K562 (cell line): ENCODE measurements around the gene SMG5. TPM values are rescaled to one million over a fixed set of nuclear protein-coding genes. Genes with fewer than 3 reads are reported as not detected.

Experiments
- CBX2 ChIP-seq: fragments of 200-600 bp; sonication (generic); IDR thresholded peaks from one replicate; pipeline ENCODE4 v1.6.1; 2012; ENCODE audit warnings: mild to moderate bottlenecking, low read length, inconsistent platforms; ENCODE audit not compliant: insufficient read depth, poor library complexity, severe bottlenecking
- CEBPG ChIP-seq, 3 experiments: fragments of 200-800 bp in 1 of 3; sonication (Bioruptor generic) in 1 of 3; sonication (generic) in 1 of 3; formaldehyde crosslinking in 1 of 3; IDR thresholded peaks in 2 of 3; conservative IDR thresholded peaks in 1 of 3; 2 replicates each; pipeline versions ENCODE4 v1.6.1 to v1.8.0; 2016 to 2022; ENCODE audit warnings: missing compliant biosample characterization in 2 of 3, missing genetic modification characterization in 2 of 3, mild to moderate bottlenecking in 1 of 3, missing genetic modification reagents in 1 of 3
- CHD1 ChIP-seq: fragments of 200-600 bp; sonication (generic); IDR thresholded peaks from one replicate; pipeline ENCODE4 v1.6.1; 2012; ENCODE audit warnings: mild to moderate bottlenecking, moderate library complexity, low read length, inconsistent platforms
- DACH1 ChIP-seq: fragments of 450-650 bp; IDR thresholded peaks from 2 replicates; pipeline ENCODE4 v1.6.1; 2018; ENCODE audit not compliant: partially characterized antibody
- DMBX1 ChIP-seq: fragments of 250-450 bp; sonication (Bioruptor Pico); IDR thresholded peaks from 2 replicates; pipeline ENCODE4 v1.8.0; 2022; ENCODE audit warnings: inconsistent platforms, mild to moderate bottlenecking, moderate library complexity, borderline replicate concordance
- EWSR1 ChIP-seq: fragments of 450-650 bp; IDR thresholded peaks from 2 replicates; pipeline ENCODE4 v1.6.1; 2018; ENCODE audit warnings: borderline replicate concordance, mild to moderate bottlenecking, low read depth, moderate library complexity; ENCODE audit not compliant: partially characterized antibody
- FOXP1 ChIP-seq: sonication (generic); formaldehyde crosslinking; IDR thresholded peaks from 2 replicates; pipeline ENCODE4 v1.8.0; 2022; ENCODE audit warnings: mild to moderate bottlenecking, missing genetic modification reagents
- LCOR ChIP-seq: sonication (generic); formaldehyde crosslinking; IDR thresholded peaks from 2 replicates; pipeline ENCODE4 v1.8.0; 2022; ENCODE audit warnings: mild to moderate bottlenecking, missing genetic modification reagents
- NFXL1 ChIP-seq: fragments of 450-650 bp; formaldehyde crosslinking; IDR thresholded peaks from 2 replicates; pipeline ENCODE4 v1.4.0; 2021; ENCODE audit warnings: mild to moderate bottlenecking
- PHTF2 ChIP-seq: fragments of 250-450 bp; sonication (Bioruptor Pico); IDR thresholded peaks from 2 replicates; pipeline ENCODE4 v1.5.0; 2021; ENCODE audit warnings: mild to moderate bottlenecking
- POLR3A ChIP-seq: IDR thresholded peaks from 2 replicates; pipeline ENCODE4 v1.6.1; 2011; ENCODE audit warnings: borderline replicate concordance, mild to moderate bottlenecking, moderate library complexity; ENCODE audit not compliant: insufficient read length, insufficient read depth; ENCODE audit errors: extremely low read depth
- RNF2 ChIP-seq: sonication (generic); IDR thresholded peaks from 2 replicates; pipeline ENCODE4 v1.6.1; 2016
- SMARCE1 ChIP-seq: fragments of 450-650 bp; IDR thresholded peaks from 2 replicates; pipeline ENCODE4 v1.7.1; 2016; ENCODE audit warnings: mild to moderate bottlenecking
- SNIP1 ChIP-seq: fragments of 450-650 bp; IDR thresholded peaks from 2 replicates; pipeline ENCODE4 v1.7.1; 2017; ENCODE audit warnings: low read depth, mild to moderate bottlenecking
- TAL1 ChIP-seq: fragments of 450-650 bp; IDR thresholded peaks from 2 replicates; pipeline ENCODE4 v1.6.1; 2016; ENCODE audit warnings: mild to moderate bottlenecking
- ZNF354B ChIP-seq: fragments of 250-450 bp; sonication (Bioruptor Pico); IDR thresholded peaks from 2 replicates; pipeline ENCODE4 v1.4.0; 2020
- ZNF707 ChIP-seq: fragments of 250-450 bp; sonication (Bioruptor Pico); conservative IDR thresholded peaks from 2 replicates; pipeline ENCODE4 v1.8.0; 2022; ENCODE audit warnings: inconsistent platforms, mild to moderate bottlenecking, moderate library complexity
- polyA plus RNA-seq, 8 experiments: library from polyadenylated mRNA; depleted of rRNA in 4 of 8; stranded (reverse) in 5 of 8; unstranded in 3 of 8; fragments of >200 nt; fragmentation: Nextera tagmentation in 2 of 8; fragmentation: Illumina TruSeq in 1 of 8; extraction: Ambion mirVana in 2 of 8; extraction: Trizol in 1 of 8; gene quantifications; 2 replicates each; pipeline versions ENCODE4 v1.2.1 to v1.2.3, GENCODE V29; 2011 to 2014; ENCODE audit warnings: inconsistent platforms in 1 of 8, missing spikeins in 1 of 8
- total RNA-seq, 7 experiments: library from RNA; depleted of rRNA in 6 of 7; stranded (reverse); fragments of >200 nt in 6 of 7; fragmentation: Illumina TruSeq in 2 of 7; extraction: Trizol in 2 of 7; gene quantifications; 2 replicates each; pipeline versions ENCODE4 v1.2.1 to v1.2.3, GENCODE V29; 2011 to 2021; ENCODE audit warnings: low replicate concordance in 1 of 7
- TF ChIP-seq, protein P1 (sequence below): fragments of 150-350 bp; conservative IDR thresholded peaks from 2 replicates; pipeline ENCODE4 v1.6.1; 2014; ENCODE audit warnings: low read length
- TF ChIP-seq, protein P2 (sequence below): fragments of 450-650 bp; IDR thresholded peaks from 2 replicates; pipeline ENCODE4 v1.6.1; 2017; ENCODE audit warnings: mild to moderate bottlenecking, moderate library complexity
- TF ChIP-seq, protein P3 (sequence below): sonication (generic); formaldehyde crosslinking; IDR thresholded peaks from 2 replicates; pipeline ENCODE4 v1.9.0; 2022; ENCODE audit warnings: mild to moderate bottlenecking, missing genetic modification reagents
- TF ChIP-seq, protein P4 (sequence below): fragments of 250-450 bp; sonication (Bioruptor Pico); IDR thresholded peaks from 2 replicates; pipeline ENCODE4 v1.8.0; 2022; ENCODE audit warnings: inconsistent platforms

Gene SMG5
- total and polyA plus RNA-seq, 9 of the 15 experiments (the other 6 are each of a cell fraction or from before 2014, with no cell fraction given) = 1.4 to 85.9 (median 53.0) TPM

DNA sequence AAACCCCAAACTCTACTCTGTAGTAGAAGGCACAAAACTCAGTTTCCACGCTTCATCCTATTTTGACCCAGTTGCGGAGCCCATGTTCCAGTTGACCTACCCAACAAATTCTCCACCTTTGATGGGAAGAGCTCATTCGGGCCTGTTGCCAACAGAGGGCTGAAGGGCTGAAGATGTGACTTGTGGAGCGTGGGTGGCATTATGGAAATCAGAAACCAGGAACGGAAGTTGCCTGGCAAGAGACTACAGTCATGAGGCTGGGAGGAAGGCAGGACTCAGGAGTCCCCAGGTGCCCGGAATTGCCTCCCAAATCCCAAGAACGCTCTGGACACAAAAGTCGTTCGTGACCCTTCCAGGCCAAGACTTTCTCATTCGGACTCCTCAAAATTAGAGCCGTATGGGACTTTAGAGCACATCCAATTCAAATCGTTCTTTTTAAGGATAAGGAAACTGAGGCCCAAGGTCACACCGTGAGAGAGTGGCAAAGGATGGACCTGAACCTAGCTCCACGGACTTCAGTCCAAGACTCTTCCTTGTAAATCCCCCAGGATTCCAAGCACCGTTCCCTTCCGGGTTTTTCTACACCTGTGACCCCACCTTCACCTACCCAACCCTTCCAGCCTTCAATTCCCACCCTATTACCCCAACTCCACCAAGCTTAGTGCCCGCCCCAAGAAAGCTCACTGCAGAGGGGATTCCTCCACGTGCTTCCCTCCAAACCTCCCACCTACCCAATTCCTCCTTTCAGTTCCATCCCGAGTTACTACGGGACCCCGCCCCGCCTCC lies 739 bp downstream of the SMG5 start (continued):
- TF ChIP-seq FOXP1 (no peak), NFXL1 (no peak), RNF2 (no peak), ZNF354B (CRISPR knock-in tag) (no peak), LCOR (CRISPR knock-in tag) (0 out of 2 replicates have a peak, but pooled peaks have one; percentile 14), TAL1 (no peak), DACH1 (no peak), POLR3A (no peak), PHTF2 (CRISPR knock-in tag) (no peak), SMARCE1 (0 out of 2 replicates have a peak, but pooled peaks have one; percentile 40), CEBPG (CRISPR knock-in tag; IDR thresholded peaks at IDR 0.05) (no peak), CEBPG (tag; conservative IDR thresholded peaks at IDR 0.05 in 1 of 2, IDR thresholded peaks at IDR 0.05 in 1 of 2) (no peak), DMBX1 (CRISPR knock-in tag) (no peak), SNIP1 (no peak), CHD1 (peak; percentile 45), EWSR1 (no peak), CBX2 (no peak), ZNF707 (CRISPR knock-in tag) (no peak)
- TF ChIP-seq, protein P1, sequence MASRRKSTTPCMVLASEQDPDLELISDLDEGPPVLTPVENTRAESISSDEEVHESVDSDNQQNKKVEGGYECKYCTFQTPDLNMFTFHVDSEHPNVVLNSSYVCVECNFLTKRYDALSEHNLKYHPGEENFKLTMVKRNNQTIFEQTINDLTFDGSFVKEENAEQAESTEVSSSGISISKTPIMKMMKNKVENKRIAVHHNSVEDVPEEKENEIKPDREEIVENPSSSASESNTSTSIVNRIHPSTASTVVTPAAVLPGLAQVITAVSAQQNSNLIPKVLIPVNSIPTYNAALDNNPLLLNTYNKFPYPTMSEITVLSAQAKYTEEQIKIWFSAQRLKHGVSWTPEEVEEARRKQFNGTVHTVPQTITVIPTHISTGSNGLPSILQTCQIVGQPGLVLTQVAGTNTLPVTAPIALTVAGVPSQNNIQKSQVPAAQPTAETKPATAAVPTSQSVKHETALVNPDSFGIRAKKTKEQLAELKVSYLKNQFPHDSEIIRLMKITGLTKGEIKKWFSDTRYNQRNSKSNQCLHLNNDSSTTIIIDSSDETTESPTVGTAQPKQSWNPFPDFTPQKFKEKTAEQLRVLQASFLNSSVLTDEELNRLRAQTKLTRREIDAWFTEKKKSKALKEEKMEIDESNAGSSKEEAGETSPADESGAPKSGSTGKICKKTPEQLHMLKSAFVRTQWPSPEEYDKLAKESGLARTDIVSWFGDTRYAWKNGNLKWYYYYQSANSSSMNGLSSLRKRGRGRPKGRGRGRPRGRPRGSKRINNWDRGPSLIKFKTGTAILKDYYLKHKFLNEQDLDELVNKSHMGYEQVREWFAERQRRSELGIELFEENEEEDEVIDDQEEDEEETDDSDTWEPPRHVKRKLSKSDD = no peak
- TF ChIP-seq, protein P2, sequence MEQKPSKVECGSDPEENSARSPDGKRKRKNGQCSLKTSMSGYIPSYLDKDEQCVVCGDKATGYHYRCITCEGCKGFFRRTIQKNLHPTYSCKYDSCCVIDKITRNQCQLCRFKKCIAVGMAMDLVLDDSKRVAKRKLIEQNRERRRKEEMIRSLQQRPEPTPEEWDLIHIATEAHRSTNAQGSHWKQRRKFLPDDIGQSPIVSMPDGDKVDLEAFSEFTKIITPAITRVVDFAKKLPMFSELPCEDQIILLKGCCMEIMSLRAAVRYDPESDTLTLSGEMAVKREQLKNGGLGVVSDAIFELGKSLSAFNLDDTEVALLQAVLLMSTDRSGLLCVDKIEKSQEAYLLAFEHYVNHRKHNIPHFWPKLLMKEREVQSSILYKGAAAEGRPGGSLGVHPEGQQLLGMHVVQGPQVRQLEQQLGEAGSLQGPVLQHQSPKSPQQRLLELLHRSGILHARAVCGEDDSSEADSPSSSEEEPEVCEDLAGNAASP = no peak
- TF ChIP-seq, protein P3, sequence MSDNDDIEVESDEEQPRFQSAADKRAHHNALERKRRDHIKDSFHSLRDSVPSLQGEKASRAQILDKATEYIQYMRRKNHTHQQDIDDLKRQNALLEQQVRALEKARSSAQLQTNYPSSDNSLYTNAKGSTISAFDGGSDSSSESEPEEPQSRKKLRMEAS = no peak; the same call in 1 of the 2 replicates
- TF ChIP-seq, protein P4, sequence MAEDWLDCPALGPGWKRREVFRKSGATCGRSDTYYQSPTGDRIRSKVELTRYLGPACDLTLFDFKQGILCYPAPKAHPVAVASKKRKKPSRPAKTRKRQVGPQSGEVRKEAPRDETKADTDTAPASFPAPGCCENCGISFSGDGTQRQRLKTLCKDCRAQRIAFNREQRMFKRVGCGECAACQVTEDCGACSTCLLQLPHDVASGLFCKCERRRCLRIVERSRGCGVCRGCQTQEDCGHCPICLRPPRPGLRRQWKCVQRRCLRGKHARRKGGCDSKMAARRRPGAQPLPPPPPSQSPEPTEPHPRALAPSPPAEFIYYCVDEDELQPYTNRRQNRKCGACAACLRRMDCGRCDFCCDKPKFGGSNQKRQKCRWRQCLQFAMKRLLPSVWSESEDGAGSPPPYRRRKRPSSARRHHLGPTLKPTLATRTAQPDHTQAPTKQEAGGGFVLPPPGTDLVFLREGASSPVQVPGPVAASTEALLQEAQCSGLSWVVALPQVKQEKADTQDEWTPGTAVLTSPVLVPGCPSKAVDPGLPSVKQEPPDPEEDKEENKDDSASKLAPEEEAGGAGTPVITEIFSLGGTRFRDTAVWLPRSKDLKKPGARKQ (CRISPR knock-in tag) = no peak
